H1 (cell line): ENCODE results near the gene DPYD. TPM values are rescaled to one million over a fixed set of nuclear protein-coding genes. Genes with fewer than 3 reads are reported as not detected.

Experiments used
- CHD1 ChIP-seq: IDR thresholded peaks from 2 replicates; pipeline ENCODE4 v1.6.1; 2012; ENCODE audit warnings: low read depth, low read length, improper control_type of control experiment
- KDM5A ChIP-seq: fragments of 200-600 bp; IDR thresholded peaks from 2 replicates; pipeline ENCODE4 v1.7.1; 2012; ENCODE audit warnings: mild to moderate bottlenecking, low read length, inconsistent platforms, mixed read lengths
- RAD21 ChIP-seq, 2 experiments: IDR thresholded peaks in 1 of 2; conservative IDR thresholded peaks in 1 of 2; 2 replicates each; pipeline ENCODE4 v1.6.1; 2011; ENCODE audit warnings: low read depth in 2 of 2, low read length in 2 of 2, improper control_type of control experiment in 1 of 2, inconsistent platforms in 1 of 2, mild to moderate bottlenecking in 1 of 2, moderate library complexity in 1 of 2
- TBP ChIP-seq: IDR thresholded peaks from 2 replicates; pipeline ENCODE4 v1.6.1; 2011; ENCODE audit warnings: low read depth, low read length, improper control_type of control experiment
- polyA plus RNA-seq, 7 experiments: library from polyadenylated mRNA; depleted of rRNA in 3 of 7; stranded (reverse) in 5 of 7; unstranded in 2 of 7; fragments of >200 nt in 5 of 7; fragments of 200-250 nt in 2 of 7; gene quantifications; 1 replicate in 5 of 7; 2 replicates in 1 of 7; 4 replicates in 1 of 7; pipeline versions ENCODE4 v1.2.1 to v1.2.3, GENCODE V29; 2011 to 2013; ENCODE audit warnings: missing spikeins in 2 of 7, mixed read lengths in 2 of 7
- total RNA-seq: library from RNA; stranded (reverse); fragmentation: NEBNext Ultra II Directional; extraction: Animal tissue kit (Norgen Biotek cat#: 25700); gene quantifications from 2 replicates; pipeline ENCODE4 v1.2.1, GENCODE V29; 2021

The DPYD gene
- total and polyA plus RNA-seq, 2 of the 8 experiments (the other 6 are each of a cell fraction or from before 2014, with no cell fraction given): 0.29 to 0.73 TPM

GRCh38 chr1:97467445-97467844 is 453.4 kb downstream of the DPYD start (continued):
- TF ChIP-seq RAD21 (IDR thresholded peaks at IDR 0.05 in 1 of 2, conservative IDR thresholded peaks at IDR 0.05 in 1 of 2; ENCODE audit: low read depth in 2 of 2, low read length in 2 of 2): no peak
- no peak for TF ChIP-seq CHD1
- TF ChIP-seq TBP: no peak
- TF ChIP-seq KDM5A: no peak
